H9 (cell line): Measurements from ENCODE around the gene RAB22A. TPM values are rescaled to one million over a fixed set of nuclear protein-coding genes. Genes with fewer than 3 reads are reported as not detected.

Experiments used
- DNase-seq: peaks from one replicate; pipeline ENCODE4 v3.0.0-alpha.2; 2017
- H2AFZ ChIP-seq: one replicate; pipeline ENCODE4 v1.6.1; 2013; ENCODE audit warnings: mild to moderate bottlenecking, low read length, control low read depth, moderate library complexity
- H2AK5ac ChIP-seq: 2 replicates; pipeline ENCODE4 v1.6.1; 2013; ENCODE audit warnings: low read length, control low read depth, mixed read lengths; ENCODE audit not compliant: insufficient read length
- H2BK120ac ChIP-seq: one replicate; pipeline ENCODE4 v1.6.1; 2013; ENCODE audit warnings: low read depth, mild to moderate bottlenecking, low read length, control low read depth, inconsistent platforms; ENCODE audit not compliant: poor library complexity, severe bottlenecking
- H2BK12ac ChIP-seq: 2 replicates; pipeline ENCODE4 v1.6.1; 2013; ENCODE audit warnings: low read length, control low read depth, mixed read lengths, low read depth; ENCODE audit not compliant: insufficient read length
- H2BK15ac ChIP-seq: 2 replicates; pipeline ENCODE4 v1.6.1; 2013; ENCODE audit warnings: low read depth, low read length, control low read depth
- H2BK20ac ChIP-seq: one replicate; pipeline ENCODE4 v1.6.1; 2013; ENCODE audit warnings: low read depth, mild to moderate bottlenecking, low read length, control low read depth, inconsistent platforms; ENCODE audit not compliant: poor library complexity, severe bottlenecking
- H2BK5ac ChIP-seq: 2 replicates; pipeline ENCODE4 v1.6.1; 2013; ENCODE audit warnings: low read length, control low read depth, mixed read lengths; ENCODE audit not compliant: insufficient read length
- H3K14ac ChIP-seq: 2 replicates; pipeline ENCODE4 v1.6.1; 2013; ENCODE audit warnings: low read length, control low read depth; ENCODE audit not compliant: insufficient read depth
- H3K18ac ChIP-seq: 2 replicates; pipeline ENCODE4 v1.6.1; 2013; ENCODE audit warnings: low read depth, mild to moderate bottlenecking, mixed read lengths, low read length, control low read depth; ENCODE audit not compliant: insufficient read length
- H3K23ac ChIP-seq: 2 replicates; pipeline ENCODE4 v1.6.1; 2013; ENCODE audit warnings: low read length, control low read depth, mixed read lengths, low read depth; ENCODE audit not compliant: insufficient read length
- H3K23me2 ChIP-seq: 2 replicates; pipeline ENCODE4 v1.6.1; 2013; ENCODE audit warnings: low read depth, mild to moderate bottlenecking, mixed read lengths, low read length, control low read depth; ENCODE audit not compliant: insufficient read length, poor library complexity, severe bottlenecking
- H3K27ac ChIP-seq: 2 replicates; pipeline ENCODE4 v1.5.1; 2013; ENCODE audit warnings: low read length, control low read depth, mixed read lengths, low read depth; ENCODE audit not compliant: insufficient read length
- H3K27me3 ChIP-seq: 2 replicates; pipeline ENCODE4 v1.6.1; 2013; ENCODE audit warnings: low read length, control low read depth, inconsistent platforms; ENCODE audit not compliant: insufficient read depth
- H3K4ac ChIP-seq: 2 replicates; pipeline ENCODE4 v1.6.1; 2013; ENCODE audit warnings: low read depth, mild to moderate bottlenecking, control low read depth, inconsistent platforms, low read length, moderate library complexity
- H3K4me1 ChIP-seq: 2 replicates; pipeline ENCODE4 v1.6.1; 2013; ENCODE audit warnings: low read length, control low read depth, inconsistent platforms; ENCODE audit not compliant: insufficient read depth
- H3K4me2 ChIP-seq: 2 replicates; pipeline ENCODE4 v1.6.1; 2013; ENCODE audit warnings: low read length, control low read depth, mixed read lengths; ENCODE audit not compliant: insufficient read length, insufficient read depth
- H3K56ac ChIP-seq: 2 replicates; pipeline ENCODE4 v1.6.1; 2013; ENCODE audit warnings: low read depth, mild to moderate bottlenecking, mixed read lengths, low read length, control low read depth; ENCODE audit not compliant: insufficient read length
- H3K79me1 ChIP-seq: 2 replicates; pipeline ENCODE4 v1.6.1; 2013; ENCODE audit warnings: low read depth, mild to moderate bottlenecking, moderate library complexity, low read length, control low read depth, inconsistent platforms; ENCODE audit not compliant: insufficient read depth, poor library complexity, severe bottlenecking
- H3K79me2 ChIP-seq: 2 replicates; pipeline ENCODE4 v1.6.1; 2013; ENCODE audit warnings: low read length, control low read depth, inconsistent platforms; ENCODE audit not compliant: insufficient read depth
- H3K9ac ChIP-seq: 2 replicates; pipeline ENCODE4 v1.6.1; 2013; ENCODE audit warnings: low read length, control low read depth, mixed read lengths; ENCODE audit not compliant: insufficient read length; ENCODE audit errors: extremely low read depth
- H3K9me3 ChIP-seq: one replicate; pipeline ENCODE4 v1.6.1; 2013; ENCODE audit warnings: low read depth, low read length, inconsistent platforms; ENCODE audit not compliant: control insufficient read depth
- H3T11ph ChIP-seq: one replicate; pipeline ENCODE4 v1.6.1; 2013; ENCODE audit warnings: mild to moderate bottlenecking, low read length, control low read depth, inconsistent platforms
- H4K20me1 ChIP-seq: one replicate; pipeline ENCODE4 v1.6.1; 2013; ENCODE audit not compliant: control insufficient read depth, insufficient read length, insufficient read depth
- H4K5ac ChIP-seq: 2 replicates; pipeline ENCODE4 v1.6.1; 2013; ENCODE audit warnings: low read depth, mild to moderate bottlenecking, mixed read lengths, low read length, control low read depth; ENCODE audit not compliant: insufficient read length
- H4K8ac ChIP-seq: replicated peaks from 2 replicates; pipeline ENCODE4 v1.6.1; 2013; ENCODE audit warnings: low read length, control low read depth, mixed read lengths, low read depth; ENCODE audit not compliant: insufficient read length
- H4K91ac ChIP-seq: 2 replicates; pipeline ENCODE4 v1.6.1; 2013; ENCODE audit warnings: low read depth, mild to moderate bottlenecking, moderate library complexity, mixed read lengths, low read length, control low read depth; ENCODE audit not compliant: insufficient read length
- H3K27ac Mint-ChIP-seq, 3 experiments: 2 replicates in 2 of 3; 3 replicates in 1 of 3; pipeline ENCODE4 v1.8.0; 2020 to 2021; ENCODE audit warnings: mixed read lengths in 3 of 3, mild to moderate bottlenecking in 1 of 3, moderate library complexity in 1 of 3
- H3K27me3 Mint-ChIP-seq: 2 replicates; pipeline ENCODE4 v1.8.0; 2021; ENCODE audit warnings: low read depth, mild to moderate bottlenecking, moderate library complexity, mixed read lengths
- H3K36me3 Mint-ChIP-seq, 3 experiments: 2 replicates in 2 of 3; 3 replicates in 1 of 3; pipeline ENCODE4 v1.8.0; 2020 to 2021; ENCODE audit warnings: low read depth in 3 of 3, mixed read lengths in 3 of 3; ENCODE audit not compliant: insufficient read depth in 1 of 3
- H3K4me1 Mint-ChIP-seq, 2 experiments: 2 replicates each; pipeline ENCODE4 v1.8.0; 2020; ENCODE audit warnings: mixed read lengths in 2 of 2
- H3K4me3 Mint-ChIP-seq, 2 experiments: 2 replicates in 1 of 2; 3 replicates in 1 of 2; pipeline ENCODE4 v1.8.0; 2020 to 2021; ENCODE audit warnings: mild to moderate bottlenecking in 2 of 2, mixed read lengths in 2 of 2, moderate library complexity in 1 of 2
- H3K9me3 Mint-ChIP-seq, 2 experiments: 2 replicates in 1 of 2; 3 replicates in 1 of 2; pipeline ENCODE4 v1.8.0; 2020; ENCODE audit warnings: mild to moderate bottlenecking in 2 of 2, mixed read lengths in 2 of 2, moderate library complexity in 1 of 2
- CTCF ChIP-seq: fragments of 200-600 bp; sonication (generic); conservative IDR thresholded peaks from 3 replicates; pipeline ENCODE4 v1.8.0; 2021; ENCODE audit warnings: antibody characterized with exemption, mild to moderate bottlenecking
- WGBS: extraction: QIAGEN DNeasy Blood & Tissue Kit; methylation state at CpG from one replicate; pipeline ENCODE4 v1.1.7; 2013; ENCODE audit warnings: missing lambda C conversion rate, low lambda C conversion rate, mixed read lengths; ENCODE audit not compliant: insufficient read length; ENCODE audit errors: extremely low coverage; 5-methylcytosine and 5-hydroxymethylcytosine counted together
- total RNA-seq: library from RNA; stranded (reverse); gene quantifications from 2 replicates; pipeline ENCODE4 v1.2.1, GENCODE V29; 2021

The RAB22A gene
- total RNA-seq, 1 experiment from 2014 or later: 6.3 TPM

- H3K4me3 Mint-ChIP-seq: no peak overlapping the region
- Histone ChIP-seq H2AK5ac (no peak overlapping the region), H3K9ac (no peak overlapping the region), H3K79me2 (peaks cover 36% of the 10 kb centered on the region; the same call in 1 of the 2 replicates), H4K5ac (no peak overlapping the region), H3K4me1 (no peaks in the 10 kb centered on the region), H2BK120ac (no peak overlapping the region), H3K18ac (no peak overlapping the region), H3K4me2 (no peak overlapping the region), H4K20me1 (no peaks in the 10 kb centered on the region), H2BK5ac (no peak overlapping the region), H3K79me1 (no peaks in the 10 kb centered on the region), H3K27ac (no peak overlapping the region), H3K23ac (no peak overlapping the region), H2BK12ac (no peak overlapping the region), H2BK15ac (no peak overlapping the region), H2AFZ (no peak overlapping the region), H3K27me3 (no peaks in the 10 kb centered on the region), H2BK20ac (no peak overlapping the region), H3K23me2 (no peaks in the 10 kb centered on the region), H3K56ac (no peak overlapping the region), H3K14ac (no peak overlapping the region), H4K91ac (no peak overlapping the region), H4K8ac (no peak overlapping the region), H3K9me3 (no peaks in the 10 kb centered on the region), H3K4ac (no peak overlapping the region), H3T11ph (no peak overlapping the region)
- no CpG with 5 or more reads among the region's 6 CpGs for WGBS
- no peak overlapping the region for H3K27ac Mint-ChIP-seq
- H3K36me3 Mint-ChIP-seq: peaks cover 1 to 9% (median 6%) of the 10 kb centered on the region in 3 experiments; a peak in 6 of 7 replicates
- no peaks in the 10 kb centered on the region for H3K27me3 Mint-ChIP-seq
- peaks cover 40% of the 10 kb centered on the region in 2 experiments for H3K4me1 Mint-ChIP-seq
- DNase-seq: no peak
- TF ChIP-seq CTCF: no peak
- no peaks in the 10 kb centered on the region for H3K9me3 Mint-ChIP-seq
Observed at GRCh38 chr20:58397429-58397828, 87.9 kb downstream of the RAB22A start.
